Naive thymus-derived CD8-positive, alpha-beta T cell (primary cell): ENCODE results near the gene PANX1. TPM values are rescaled to one million over a fixed set of nuclear protein-coding genes. Genes with fewer than 3 reads are reported as not detected.

Experiments
- ATAC-seq, 2 donors: fragments of 150-1000 bp; cut with Tn5 transposase in 1 of 2; sonication (Bioruptor Pico), chemical (Tn5 transposase) in 1 of 2; 1 replicate in 1 of 2; 2 replicates in 1 of 2; pipeline ENCODE4 v1.10.0; 2021; ENCODE audit warnings: mild to moderate bottlenecking in 2 of 2, moderate library complexity in 2 of 2
- POLR2A ChIA-PET: fragments of 350-600 bp; sonication (Branson Sonifier 250); formaldehyde crosslinking; loops from one replicate; lab custom pipeline; 2021; ENCODE audit warnings: antibody characterized with exemption; lab: Charles Lee
- DNase-seq, 10 donors: peaks; one replicate each; pipeline versions ENCODE4 v3.0.0 to v3.0.0-alpha.2; 2020 to 2022
- H3K27ac Mint-ChIP-seq, 10 donors: one replicate each; pipeline ENCODE4 v1.8.0; 2020 to 2022; ENCODE audit warnings: mild to moderate bottlenecking in 10 of 10, mixed read lengths in 10 of 10, moderate library complexity in 4 of 10, inconsistent platforms in 1 of 10
- H3K27me3 Mint-ChIP-seq, 5 donors: one replicate each; pipeline ENCODE4 v1.8.0; 2021 to 2022; ENCODE audit warnings: mixed read lengths in 5 of 5
- H3K36me3 Mint-ChIP-seq, 3 donors: one replicate each; pipeline ENCODE4 v1.8.0; 2020 to 2022; ENCODE audit warnings: mixed read lengths in 3 of 3, mild to moderate bottlenecking in 2 of 3, inconsistent platforms in 1 of 3
- H3K4me1 Mint-ChIP-seq, 4 donors: one replicate each; pipeline ENCODE4 v1.8.0; 2021 to 2022; ENCODE audit warnings: mixed read lengths in 4 of 4
- H3K4me3 Mint-ChIP-seq, 10 donors: one replicate each; pipeline ENCODE4 v1.8.0; 2020 to 2022; ENCODE audit warnings: mild to moderate bottlenecking in 10 of 10, mixed read lengths in 10 of 10, moderate library complexity in 6 of 10, inconsistent platforms in 1 of 10
- H3K9me3 Mint-ChIP-seq, 9 donors: one replicate each; pipeline ENCODE4 v1.8.0; 2020 to 2022; ENCODE audit warnings: mixed read lengths in 9 of 9, mild to moderate bottlenecking in 3 of 9, inconsistent platforms in 1 of 9, moderate library complexity in 1 of 9
- polyA plus RNA-seq, 3 donors: library from polyadenylated mRNA; unstranded; fragments of 300-500 nt; fragmentation: Illumina TruSeq; gene quantifications; one replicate each; pipeline ENCODE4 v1.2.3, GENCODE V29; 2021
- total RNA-seq, 8 experiments: library from RNA in 2 of 8; stranded (reverse) in 2 of 8; gene quantifications; one replicate each; pipeline ENCODE4 v1.2.3 and lab custom pipeline; 2021 to 2026

Gene PANX1
- total and polyA plus RNA-seq, 5 experiments from 2014 or later = 4.6 to 8.7 (median 6.4) TPM

GRCh38 chr11:94201004-94201465, 72.4 kb downstream of the PANX1 start:
- POLR2A ChIA-PET = no interaction called here
- no peak for DNase-seq
- H3K36me3 Mint-ChIP-seq = no peaks in the 10 kb centered on the region
- no peaks in the 10 kb centered on the region for H3K4me1 Mint-ChIP-seq
- no peak overlapping the region for H3K27ac Mint-ChIP-seq
- no peak overlapping the region for H3K4me3 Mint-ChIP-seq
- peaks cover 0 to 4% (median 0%) of the 10 kb centered on the region in 9 donors for H3K9me3 Mint-ChIP-seq
- H3K27me3 Mint-ChIP-seq = peaks cover 0 to 7% (median 3%) of the 10 kb centered on the region in 5 donors
- no peak for ATAC-seq

DNA sequence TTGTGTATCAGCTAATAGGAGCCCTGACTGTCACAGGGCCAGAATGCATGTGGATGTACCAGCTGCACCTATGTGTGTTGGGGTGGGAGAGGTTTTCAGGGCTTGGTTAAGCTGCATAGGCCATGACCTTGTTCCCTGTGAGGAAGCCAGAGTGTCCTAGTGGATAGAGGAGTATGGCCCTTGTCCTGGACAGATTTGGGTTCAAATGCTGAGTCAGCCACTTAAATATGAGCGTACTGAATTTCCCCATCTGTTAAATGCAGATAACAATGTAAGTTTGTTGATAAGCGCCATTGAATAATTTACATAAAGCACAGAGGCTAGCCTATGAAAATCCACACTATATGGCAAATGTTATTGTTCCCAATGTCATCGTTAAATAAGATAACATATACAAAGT, 74.4 kb downstream of the PANX1 start:
- POLR2A ChIA-PET = no interaction called here
- no peak for ATAC-seq
- H3K4me1 Mint-ChIP-seq = no peaks in the 10 kb centered on the region
- H3K9me3 Mint-ChIP-seq = peaks cover 0 to 6% (median 0%) of the 10 kb centered on the region in 9 donors
- H3K4me3 Mint-ChIP-seq = no peak overlapping the region
- H3K27ac Mint-ChIP-seq = no peak overlapping the region
- DNase-seq = no peak
- peaks cover 0 to 8% (median 3%) of the 10 kb centered on the region in 5 donors for H3K27me3 Mint-ChIP-seq
- H3K36me3 Mint-ChIP-seq = no peaks in the 10 kb centered on the region

- Mint-ChIP-seq H3K27ac (no peak overlapping the region), H3K4me1 (no peaks in the 10 kb centered on the region), H3K36me3 (no peaks in the 10 kb centered on the region), H3K9me3 (peaks cover 0 to 17% (median 5%) of the 10 kb centered on the region in 9 donors), H3K4me3 (no peak overlapping the region), H3K27me3 (peaks cover 0 to 3% (median 0%) of the 10 kb centered on the region in 5 donors)
- POLR2A ChIA-PET = no interaction called here
- no peak for ATAC-seq
- no peak for DNase-seq
These were observed 82.7 kb downstream of the PANX1 start for GRCh38 chr11:94211261-94211830.

DNA sequence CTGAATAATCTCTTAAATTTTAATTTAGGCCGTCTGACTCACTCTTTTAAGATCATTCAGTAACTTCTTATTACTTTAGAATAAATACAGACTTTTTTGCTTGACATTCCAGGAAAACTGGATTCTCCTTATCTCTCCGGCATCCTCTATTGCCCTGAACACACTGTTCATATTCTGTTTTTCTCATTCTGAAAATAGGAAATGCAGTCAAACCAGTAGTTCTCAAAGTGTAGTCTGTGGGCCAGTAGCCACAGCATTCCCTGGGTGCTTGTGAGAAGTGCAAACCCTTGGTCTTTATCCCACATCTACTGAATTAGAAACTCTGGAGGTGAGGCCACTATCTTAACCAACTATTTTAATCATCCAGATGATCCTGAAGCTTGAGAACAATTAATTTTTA, 84.3 kb downstream of the PANX1 start:
- no peak overlapping the region for H3K27ac Mint-ChIP-seq
- no peaks in the 10 kb centered on the region for H3K4me1 Mint-ChIP-seq
- H3K4me3 Mint-ChIP-seq = no peak overlapping the region
- H3K36me3 Mint-ChIP-seq = no peaks in the 10 kb centered on the region
- peaks cover 0 to 4% (median 3%) of the 10 kb centered on the region in 5 donors for H3K27me3 Mint-ChIP-seq
- ATAC-seq (no peak), DNase-seq (no peak)
- H3K9me3 Mint-ChIP-seq = peaks cover 4 to 23% (median 8%) of the 10 kb centered on the region in 9 donors
- POLR2A ChIA-PET = no interaction called here

DNA sequence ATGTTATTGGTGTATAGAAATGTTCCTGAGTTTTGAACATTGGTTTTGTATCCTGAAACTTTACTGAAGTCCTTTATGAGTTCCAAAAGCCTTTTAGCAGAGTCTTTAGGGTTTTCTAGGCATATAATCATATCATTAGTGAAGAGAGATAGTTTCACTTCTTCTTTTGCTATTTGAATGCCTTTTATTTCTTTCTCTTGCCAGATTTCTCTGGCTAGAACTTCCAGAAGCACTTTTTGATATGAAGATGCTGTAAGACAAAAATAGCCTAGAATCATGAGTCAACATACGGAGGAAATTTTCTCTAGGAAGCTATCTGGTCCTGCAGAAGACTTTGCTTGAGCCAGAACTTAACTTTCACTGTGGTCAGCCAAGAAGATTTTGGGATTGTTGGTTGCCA, 89.1 kb downstream of the PANX1 start:
- no peak for DNase-seq
- peaks cover 7 to 46% (median 38%) of the 10 kb centered on the region in 9 donors for H3K9me3 Mint-ChIP-seq
- no peak overlapping the region for H3K27ac Mint-ChIP-seq

DNA sequence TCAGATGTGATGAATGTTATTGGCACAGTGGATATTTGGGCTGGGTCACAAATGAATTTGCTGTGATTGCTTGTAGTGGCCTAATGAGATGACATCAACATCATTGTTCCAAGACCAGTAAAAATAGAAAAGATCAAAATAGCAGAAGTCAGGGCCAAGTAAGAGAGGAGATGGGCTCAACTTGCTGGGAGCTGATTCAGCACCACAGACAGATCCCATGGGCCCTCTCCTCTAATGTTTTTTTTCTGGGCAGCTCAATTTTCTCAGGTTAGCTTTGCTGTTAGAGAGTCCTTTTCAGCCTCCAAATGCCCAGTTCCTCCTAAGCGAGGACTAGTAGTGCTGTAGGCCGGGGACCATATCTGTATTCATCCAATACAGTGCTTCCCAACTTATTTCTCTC, 89.7 kb downstream of the PANX1 start:
- peaks cover 0 to 4% (median 3%) of the 10 kb centered on the region in 5 donors for H3K27me3 Mint-ChIP-seq
- DNase-seq (no peak), ATAC-seq (no peak)
- no peak overlapping the region for H3K27ac Mint-ChIP-seq
- H3K9me3 Mint-ChIP-seq = peaks cover 7 to 47% (median 38%) of the 10 kb centered on the region in 9 donors
- POLR2A ChIA-PET = no interaction called here
- H3K4me3 Mint-ChIP-seq = no peak overlapping the region
- peaks cover 0 to 25% (median 4%) of the 10 kb centered on the region in 3 donors for H3K36me3 Mint-ChIP-seq
- H3K4me1 Mint-ChIP-seq = no peaks in the 10 kb centered on the region

More for the DNA sequence above, 89.1 kb downstream of the PANX1 start:
- H3K4me3 Mint-ChIP-seq = no peak overlapping the region
- H3K36me3 Mint-ChIP-seq = peaks cover 0 to 23% (median 4%) of the 10 kb centered on the region in 3 donors
- POLR2A ChIA-PET = no interaction called here
- H3K27me3 Mint-ChIP-seq = peaks cover 0 to 4% (median 3%) of the 10 kb centered on the region in 5 donors
- no peaks in the 10 kb centered on the region for H3K4me1 Mint-ChIP-seq
- no peak for ATAC-seq

GRCh38 chr11:94219771-94220170, 91.1 kb downstream of the PANX1 start:
- Mint-ChIP-seq H3K4me3 (no peak overlapping the region), H3K4me1 (no peaks in the 10 kb centered on the region), H3K27me3 (peaks cover 0 to 4% (median 3%) of the 10 kb centered on the region in 5 donors), H3K9me3 (peaks cover 7 to 47% (median 38%) of the 10 kb centered on the region in 9 donors), H3K36me3 (peaks cover 0 to 25% (median 4%) of the 10 kb centered on the region in 3 donors), H3K27ac (no peak overlapping the region)
- DNase-seq = no peak
- POLR2A ChIA-PET = no interaction called here
- no peak for ATAC-seq

- H3K4me3 Mint-ChIP-seq = no peak overlapping the region
- POLR2A ChIA-PET = no interaction called here
These were observed 95.4 kb downstream of the PANX1 start for GRCh38 chr11:94224078-94224477.

More at GRCh38 chr11:94224078-94224477, 95.4 kb downstream of the PANX1 start:
- H3K27me3 Mint-ChIP-seq = no peaks in the 10 kb centered on the region
- DNase-seq (no peak), ATAC-seq (no peak)
- H3K4me1 Mint-ChIP-seq = no peaks in the 10 kb centered on the region
- H3K36me3 Mint-ChIP-seq = peaks cover 0 to 15% (median 4%) of the 10 kb centered on the region in 3 donors
- H3K27ac Mint-ChIP-seq = no peak overlapping the region
- peaks cover 7 to 34% (median 24%) of the 10 kb centered on the region in 9 donors for H3K9me3 Mint-ChIP-seq

Other genes with a start within 250 kb of the PANX1 start
- gene HEPHL1, start 107.5 kb upstream of the PANX1 start, total RNA-seq = not detected
- gene HEPHL1, start 107.5 kb upstream of the PANX1 start, polyA plus RNA-seq = not detected
- not detected for gene IZUMO1R, start 175.7 kb downstream of the PANX1 start, total RNA-seq
- not detected for gene IZUMO1R, start 175.7 kb downstream of the PANX1 start, polyA plus RNA-seq